GM12873 (cell line): Measurements from ENCODE around the gene SLX4.

ENCODE experiments used
- TF ChIP-seq, protein P1 (sequence below): IDR thresholded peaks from 2 replicates; pipeline ENCODE4 v1.5.1; 2012; ENCODE audit warnings: low read depth, mild to moderate bottlenecking, moderate library complexity, low read length, control low read depth; ENCODE audit not compliant: insufficient read depth; ENCODE audit errors: missing control alignments

Gene SLX4

DNA sequence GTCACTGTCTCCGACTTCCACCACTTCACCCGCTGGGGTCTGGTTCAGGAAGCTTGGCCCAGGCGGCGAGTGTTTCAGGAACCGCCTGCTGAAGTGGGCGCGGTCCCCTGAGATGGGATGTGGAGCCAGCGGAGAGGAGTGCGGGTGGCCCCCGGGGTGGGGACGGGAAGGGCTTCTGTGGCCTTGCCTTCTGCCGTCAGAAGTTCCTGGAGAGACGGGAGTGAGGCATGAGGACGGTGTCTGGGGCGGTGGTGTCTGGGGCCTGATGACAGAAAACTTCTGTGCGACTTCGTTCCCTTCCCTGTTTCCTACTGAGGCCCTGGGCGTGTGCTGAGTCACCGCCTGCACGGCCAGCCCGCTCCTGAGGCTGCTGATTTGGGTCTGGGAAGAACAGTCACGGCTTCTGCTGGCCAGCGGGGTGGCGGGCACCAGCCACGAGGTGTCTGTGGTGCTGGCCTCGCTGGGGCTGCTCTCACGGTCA lies 21.9 kb downstream of the SLX4 start:
- TF ChIP-seq, protein P1, sequence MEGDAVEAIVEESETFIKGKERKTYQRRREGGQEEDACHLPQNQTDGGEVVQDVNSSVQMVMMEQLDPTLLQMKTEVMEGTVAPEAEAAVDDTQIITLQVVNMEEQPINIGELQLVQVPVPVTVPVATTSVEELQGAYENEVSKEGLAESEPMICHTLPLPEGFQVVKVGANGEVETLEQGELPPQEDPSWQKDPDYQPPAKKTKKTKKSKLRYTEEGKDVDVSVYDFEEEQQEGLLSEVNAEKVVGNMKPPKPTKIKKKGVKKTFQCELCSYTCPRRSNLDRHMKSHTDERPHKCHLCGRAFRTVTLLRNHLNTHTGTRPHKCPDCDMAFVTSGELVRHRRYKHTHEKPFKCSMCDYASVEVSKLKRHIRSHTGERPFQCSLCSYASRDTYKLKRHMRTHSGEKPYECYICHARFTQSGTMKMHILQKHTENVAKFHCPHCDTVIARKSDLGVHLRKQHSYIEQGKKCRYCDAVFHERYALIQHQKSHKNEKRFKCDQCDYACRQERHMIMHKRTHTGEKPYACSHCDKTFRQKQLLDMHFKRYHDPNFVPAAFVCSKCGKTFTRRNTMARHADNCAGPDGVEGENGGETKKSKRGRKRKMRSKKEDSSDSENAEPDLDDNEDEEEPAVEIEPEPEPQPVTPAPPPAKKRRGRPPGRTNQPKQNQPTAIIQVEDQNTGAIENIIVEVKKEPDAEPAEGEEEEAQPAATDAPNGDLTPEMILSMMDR = no peak

DNA sequence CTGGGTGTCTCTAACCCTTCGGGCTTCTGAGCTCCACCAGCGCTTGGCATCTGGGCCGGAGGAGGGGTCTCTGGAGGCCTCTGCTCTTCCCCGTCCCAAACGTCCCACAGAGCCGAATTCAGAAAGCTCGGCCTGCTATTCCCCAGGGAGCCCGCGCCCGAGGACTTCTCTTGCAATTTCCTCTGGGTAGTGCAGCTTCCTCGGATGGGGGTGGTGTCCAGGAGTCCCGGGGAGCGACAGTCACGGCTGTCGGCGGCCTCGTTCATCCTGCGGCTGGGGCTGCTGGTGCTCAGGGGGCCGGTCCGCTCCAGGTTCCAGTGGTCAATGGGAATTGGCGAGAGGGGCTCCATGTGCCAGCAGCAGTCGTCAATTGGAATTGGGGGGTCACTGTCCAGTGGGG lies 22.4 kb downstream of the SLX4 start:
- TF ChIP-seq, protein P1 = no peak

DNA sequence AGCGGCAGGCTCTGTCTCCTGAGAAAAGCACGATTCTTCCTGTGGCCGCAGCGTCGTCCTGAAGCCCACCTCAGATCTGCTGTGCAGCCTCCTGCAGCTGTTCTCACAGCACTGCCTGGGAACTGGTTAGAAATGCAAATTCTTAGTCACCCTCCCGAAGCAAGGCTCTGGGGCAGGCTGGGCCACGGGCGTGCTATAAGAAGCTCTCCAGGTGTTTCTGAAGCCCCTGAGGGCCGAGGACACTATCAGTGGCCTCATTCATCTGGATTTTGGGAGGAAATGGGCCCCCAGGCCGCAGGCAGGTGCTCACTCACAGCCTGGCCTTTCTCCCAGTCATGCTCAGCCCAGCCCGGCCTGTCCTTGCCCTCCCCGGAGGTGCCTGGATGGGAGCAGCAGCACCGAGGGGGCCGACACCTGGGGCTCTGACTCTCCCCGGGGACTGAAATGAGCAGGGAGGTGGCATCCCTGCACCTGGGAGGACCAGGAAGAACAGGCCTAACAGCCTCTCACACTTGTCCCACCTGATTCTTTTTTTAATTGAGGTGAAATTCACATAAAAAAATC lies 23.8 kb downstream of the SLX4 start:
- TF ChIP-seq, protein P1 = no peak

DNA sequence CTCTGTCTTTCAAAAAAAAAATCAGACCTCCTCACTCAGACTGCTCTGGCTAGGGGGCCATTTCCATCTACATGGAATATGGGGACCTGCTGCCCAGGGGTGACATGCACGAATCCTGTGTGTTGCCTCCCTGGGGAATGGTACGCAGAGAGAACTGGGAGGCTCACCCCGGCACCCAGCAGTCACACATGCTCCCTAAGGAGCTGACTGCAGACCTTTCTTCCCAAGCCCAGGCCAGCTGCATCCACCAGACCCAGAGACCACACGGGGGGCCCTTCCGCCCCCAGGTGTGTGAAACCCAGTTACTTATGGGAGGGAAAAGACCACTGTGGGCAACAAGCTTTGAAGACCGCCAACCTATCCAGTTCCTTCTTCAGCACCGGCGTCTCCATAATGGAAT lies 27.0 kb downstream of the SLX4 start:
- TF ChIP-seq, protein P1 = no peak

DNA sequence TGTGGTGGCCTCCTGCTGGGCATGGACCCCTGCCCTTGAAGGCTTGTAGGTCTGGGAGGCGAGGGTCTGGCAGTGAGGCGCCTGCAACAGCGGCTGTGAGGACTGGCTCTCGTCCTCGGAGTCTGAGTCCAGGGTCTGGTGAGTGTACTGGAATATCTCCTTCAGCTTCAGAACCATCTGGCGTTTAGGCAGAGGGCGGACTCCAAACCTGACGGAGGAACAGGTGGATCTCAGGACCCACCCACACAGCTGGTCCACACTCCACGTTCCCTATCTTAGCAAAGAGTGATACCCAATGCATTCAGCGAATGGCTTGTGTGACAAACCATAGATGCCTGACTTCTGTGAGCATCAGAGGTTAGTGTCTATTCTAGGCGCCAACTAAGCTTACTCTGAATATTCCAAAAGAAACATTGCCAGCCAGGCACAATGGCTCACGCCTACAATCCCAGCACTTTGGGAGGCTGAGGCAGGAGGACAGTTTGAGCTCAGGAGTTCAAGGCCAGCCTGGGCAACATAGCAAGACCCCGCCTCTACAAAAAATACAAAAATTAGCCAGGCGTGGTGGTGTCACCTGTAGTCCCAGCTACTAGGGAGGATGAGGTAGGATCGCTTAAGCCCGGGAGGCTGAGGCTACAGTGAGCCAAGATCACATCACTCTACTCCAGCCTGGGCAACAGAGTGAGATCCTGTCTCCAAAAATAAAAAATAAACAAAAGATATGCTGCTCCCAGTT lies 27.9 kb downstream of the SLX4 start:
- TF ChIP-seq, protein P1 = no peak

DNA sequence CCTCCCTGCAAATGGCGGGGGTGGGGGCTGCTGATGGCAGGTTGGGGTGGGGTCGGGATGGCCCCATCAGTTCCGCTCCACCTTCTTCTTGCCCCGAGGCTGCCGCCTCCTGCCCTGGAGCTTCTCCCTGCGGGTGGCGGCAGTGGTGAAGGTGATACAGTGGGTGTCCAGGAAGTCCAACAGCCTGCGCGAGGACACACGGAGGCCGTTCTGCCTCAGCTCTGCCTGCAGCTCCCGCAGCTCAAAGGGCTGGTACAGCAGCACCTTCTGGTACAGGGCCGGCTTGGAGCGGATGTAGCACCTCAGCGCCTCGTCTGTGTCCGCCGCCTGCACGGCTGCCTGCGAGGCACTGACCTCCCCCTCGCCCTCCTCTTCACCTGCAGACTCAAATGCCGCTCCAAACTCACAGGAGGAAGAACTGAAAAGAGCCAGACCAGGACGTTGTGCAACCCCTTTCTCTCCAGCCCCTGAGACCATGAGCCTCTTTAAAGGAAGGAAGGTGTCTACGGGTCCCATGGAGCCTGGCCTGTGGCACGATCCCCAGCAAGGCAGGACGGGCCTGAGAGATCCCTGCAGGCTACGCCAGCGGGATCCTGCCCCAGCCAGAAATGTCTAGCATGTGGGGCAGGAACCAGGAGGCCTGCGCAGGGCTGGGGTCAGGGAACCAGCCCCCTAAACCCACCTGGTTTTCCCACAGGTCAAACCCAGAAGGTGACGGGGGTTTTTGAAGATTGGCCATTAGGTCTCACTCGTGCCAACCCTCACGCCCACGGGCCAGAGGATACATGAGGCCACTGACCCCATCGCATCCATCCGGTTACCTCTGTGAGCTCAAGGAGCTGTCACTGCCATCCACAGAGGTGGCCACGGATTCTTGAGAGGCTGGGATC lies 28.9 kb downstream of the SLX4 start:
- TF ChIP-seq, protein P1 = no peak

DNA sequence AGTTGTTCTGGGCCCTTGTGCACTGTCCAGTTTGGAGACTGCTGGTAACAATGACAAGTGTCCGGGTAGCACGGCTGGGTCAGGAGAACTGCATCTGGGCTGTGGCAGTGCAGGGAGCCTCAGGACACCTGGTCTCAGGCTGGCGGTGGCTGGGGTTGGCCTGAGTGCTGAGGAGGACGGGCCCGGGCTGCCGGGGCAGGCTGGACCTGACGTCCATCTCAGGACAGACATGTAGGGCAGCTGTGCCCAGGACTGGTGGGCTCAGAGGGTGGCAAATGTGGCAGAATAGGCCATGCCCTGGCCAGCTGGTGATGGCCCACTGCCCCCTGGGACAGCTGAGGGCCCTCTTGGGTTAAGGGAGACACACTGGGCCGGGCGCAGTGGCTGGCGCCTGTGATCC lies 30.0 kb downstream of the SLX4 start:
- TF ChIP-seq, protein P1 = no peak
